Activated naive CD4-positive, alpha-beta T cell treated with anti-CD3 and anti-CD28 coated beads, Interleukin-2, amount 50 U/mL, for 72 hours (primary cell): ENCODE measurements around the gene PDYN. TPM values are rescaled to one million over a fixed set of nuclear protein-coding genes. Genes with fewer than 3 reads are reported as not detected.

ENCODE experiments used
- ATAC-seq, 2 donors: fragments of 150-1000 bp; cut with Tn5 transposase; 2 replicates each; pipeline ENCODE4 v1.10.0; 2021; ENCODE audit warnings: mild to moderate bottlenecking in 2 of 2, moderate library complexity in 2 of 2
- DNase-seq, 2 donors: peaks; one replicate each; pipeline ENCODE4 v3.0.0; 2021 to 2022; ENCODE audit warnings: low spot score in 2 of 2
- H3K27ac Mint-ChIP-seq, 2 donors: one replicate each; pipeline ENCODE4 v1.8.0; 2022; ENCODE audit warnings: mild to moderate bottlenecking in 2 of 2, mixed read lengths in 2 of 2
- H3K36me3 Mint-ChIP-seq, 2 donors: one replicate each; pipeline ENCODE4 v1.8.0; 2022; ENCODE audit warnings: mixed read lengths in 2 of 2
- H3K9me3 Mint-ChIP-seq, 2 donors: one replicate each; pipeline ENCODE4 v1.8.0; 2022; ENCODE audit warnings: mixed read lengths in 2 of 2
- total RNA-seq, 2 donors: library from RNA; stranded (reverse); gene quantifications; one replicate each; pipeline ENCODE4 v1.2.3, GENCODE V29; 2022

PDYN gene
- total RNA-seq, 2 donors from 2014 or later = not detected

DNA sequence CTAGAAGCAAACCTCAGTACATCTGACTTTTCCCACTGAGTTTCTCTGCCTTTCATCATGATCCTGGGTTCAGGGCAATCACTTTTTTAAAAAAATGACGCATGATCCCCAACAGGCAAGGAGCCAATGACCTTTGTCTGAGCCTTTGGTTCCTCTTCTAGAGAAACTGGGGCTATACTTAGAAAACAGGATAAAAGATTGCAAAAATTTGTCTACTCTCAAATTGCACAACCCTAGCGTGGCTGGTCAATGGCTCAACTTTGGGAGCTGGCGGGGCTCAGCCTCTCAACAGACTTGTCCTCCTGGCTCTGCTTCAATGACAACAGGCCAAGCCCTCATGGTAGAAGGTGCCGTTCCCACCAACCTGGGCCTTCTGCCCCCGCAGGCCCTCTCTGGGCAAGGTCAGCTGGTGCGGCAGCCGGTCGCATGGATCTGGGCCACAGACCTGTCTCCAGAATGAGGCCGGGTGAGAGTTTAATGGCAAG is 48.7 kb downstream of the PDYN start:
- DNase-seq (no peak), ATAC-seq (no peak)
- no peaks in the 10 kb centered on the region for H3K36me3 Mint-ChIP-seq
- no peaks in the 10 kb centered on the region for H3K9me3 Mint-ChIP-seq
- no peak overlapping the region for H3K27ac Mint-ChIP-seq

DNA sequence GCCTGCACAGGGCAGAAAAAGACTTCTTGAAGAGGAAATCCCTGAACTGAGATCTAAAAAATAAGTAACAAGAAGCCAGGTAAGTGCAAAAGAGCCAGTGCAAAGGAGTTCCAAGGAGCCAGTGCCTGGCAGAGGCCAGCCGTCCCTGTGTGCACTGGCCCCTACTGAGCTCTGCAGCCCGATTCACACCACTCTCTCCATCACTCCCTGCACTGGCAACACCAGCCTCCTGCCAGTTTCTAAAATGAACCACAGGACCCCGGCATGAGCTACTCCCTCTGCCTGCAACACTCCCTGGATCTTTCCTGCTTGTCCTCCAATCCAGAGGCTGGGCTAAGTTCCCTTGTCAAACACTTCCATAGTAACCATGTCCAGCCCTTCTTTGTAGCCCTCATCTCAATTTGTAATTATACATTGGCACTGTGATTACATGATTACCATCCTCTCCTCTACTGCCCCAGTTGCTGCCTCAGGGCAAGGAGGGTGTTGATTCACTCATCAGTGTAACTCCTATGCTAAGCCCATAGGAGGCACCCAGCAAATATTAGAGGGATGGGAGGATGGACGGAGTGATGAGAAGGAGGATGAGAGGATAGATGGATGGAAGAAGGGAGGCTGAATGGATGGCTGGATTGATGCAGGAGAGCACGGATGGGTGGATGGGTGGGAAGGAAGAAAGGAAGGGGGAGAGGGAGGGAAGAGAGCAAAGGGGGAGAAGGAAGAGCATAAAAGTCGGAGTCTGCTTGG is 49.3 kb downstream of the PDYN start:
- no peak for ATAC-seq
- H3K36me3 Mint-ChIP-seq = no peaks in the 10 kb centered on the region
- no peak overlapping the region for H3K27ac Mint-ChIP-seq
- no peaks in the 10 kb centered on the region for H3K9me3 Mint-ChIP-seq
- DNase-seq = no peak

DNA sequence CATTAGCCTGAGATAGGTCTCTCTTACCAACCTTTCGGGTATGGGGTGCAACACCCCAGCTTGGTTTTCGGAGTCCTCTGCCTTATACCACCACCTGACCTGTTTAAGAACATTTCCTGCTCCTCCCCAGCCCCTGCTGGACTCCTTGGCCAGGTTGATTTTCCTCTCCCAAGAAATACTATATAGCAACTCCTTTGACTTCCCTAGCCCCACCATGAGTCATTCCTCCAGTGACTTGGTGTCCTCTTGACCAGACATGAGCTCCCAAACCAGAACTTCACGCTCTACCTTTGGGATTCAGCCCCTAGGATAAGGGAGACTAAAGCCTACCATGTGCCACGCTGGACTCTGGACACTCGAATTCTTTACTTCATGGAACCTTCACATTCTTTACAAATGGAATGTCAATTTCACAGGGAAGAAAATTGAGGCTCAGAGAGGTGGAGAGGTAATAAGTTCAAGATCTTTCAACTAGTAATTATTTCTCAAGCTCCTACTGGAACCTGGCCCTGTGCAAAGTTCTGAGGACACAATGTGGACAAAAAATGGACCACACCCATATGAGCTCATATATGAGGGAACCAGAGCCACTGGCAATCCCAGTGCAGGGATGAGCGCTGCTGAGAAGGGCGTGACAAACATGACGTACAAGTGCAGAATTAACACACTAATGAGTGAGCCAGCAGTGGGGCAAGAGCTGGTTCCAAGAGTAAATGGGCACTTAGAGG is 50.4 kb downstream of the PDYN start:
- no peaks in the 10 kb centered on the region for H3K9me3 Mint-ChIP-seq
- H3K27ac Mint-ChIP-seq = no peak overlapping the region
- no peak for ATAC-seq
- DNase-seq = no peak
- H3K36me3 Mint-ChIP-seq = no peaks in the 10 kb centered on the region

DNA sequence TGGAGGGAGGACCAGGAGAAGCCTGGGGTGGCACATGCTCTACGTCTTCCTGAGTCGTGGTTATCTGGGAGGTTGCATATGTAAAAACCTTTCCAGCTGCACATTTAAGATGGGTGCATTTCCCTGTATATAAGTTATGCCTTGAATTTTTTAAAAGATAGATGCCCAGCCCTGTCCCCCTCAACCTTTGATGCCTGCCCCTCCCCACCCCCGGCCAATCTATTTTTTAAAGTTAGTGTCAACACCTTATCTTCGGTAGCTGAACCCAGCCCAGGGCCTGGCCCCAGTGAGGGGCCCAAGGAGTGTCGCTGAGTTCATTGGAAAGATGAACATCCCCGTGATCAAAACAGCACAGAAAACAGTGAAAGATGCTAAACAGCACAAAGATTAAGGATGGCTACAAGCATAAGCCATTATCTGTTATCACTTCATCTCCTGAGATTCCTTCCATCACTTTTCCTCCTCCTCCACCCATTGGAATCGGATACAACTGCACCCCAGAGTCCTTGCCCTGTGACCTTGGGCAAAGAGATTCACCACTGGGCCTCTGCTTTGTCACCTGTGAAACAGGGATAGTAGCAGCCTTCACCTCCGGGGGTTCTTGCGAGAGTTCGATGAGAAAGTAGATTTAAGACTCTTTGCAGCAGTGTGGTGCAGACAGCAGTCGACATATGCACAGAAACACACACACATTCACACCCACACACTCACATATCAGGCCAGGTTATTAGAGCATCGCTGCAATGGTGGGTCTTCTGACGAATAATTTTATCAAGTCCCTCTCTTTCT is 51.2 kb downstream of the PDYN start:
- ATAC-seq (no peak), DNase-seq (no peak)
- Mint-ChIP-seq H3K36me3 (no peaks in the 10 kb centered on the region), H3K9me3 (no peaks in the 10 kb centered on the region), H3K27ac (no peak overlapping the region)

- H3K9me3 Mint-ChIP-seq = no peaks in the 10 kb centered on the region
- DNase-seq = no peak
- no peak overlapping the region for H3K27ac Mint-ChIP-seq
- no peak for ATAC-seq
- no peaks in the 10 kb centered on the region for H3K36me3 Mint-ChIP-seq
These were observed 51.8 kb downstream of the PDYN start for GRCh38 chr20:1942061-1942460.

- H3K27ac Mint-ChIP-seq = no peak overlapping the region
- no peak for ATAC-seq
- DNase-seq = no peak
- H3K9me3 Mint-ChIP-seq = no peaks in the 10 kb centered on the region
- no peaks in the 10 kb centered on the region for H3K36me3 Mint-ChIP-seq
These were observed 52.6 kb downstream of the PDYN start for GRCh38 chr20:1941226-1941625.

DNA sequence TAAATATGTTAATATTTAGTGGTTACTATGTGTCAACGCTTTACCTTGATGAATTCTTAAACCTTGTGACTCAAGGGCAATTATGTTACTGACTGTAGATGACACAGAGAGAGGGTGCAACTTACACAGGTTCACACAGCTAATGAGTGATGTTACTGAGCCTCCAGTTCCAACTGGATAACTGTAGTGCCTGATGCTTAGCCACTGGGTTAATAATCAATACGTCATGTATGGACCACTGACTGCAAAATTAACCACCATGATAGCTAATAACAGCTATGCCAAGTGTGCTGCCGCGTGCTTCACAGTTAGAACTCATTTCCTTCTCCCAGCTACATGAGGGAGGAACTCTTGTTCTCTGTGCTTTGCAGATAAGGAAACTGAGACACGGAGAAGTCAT is 53.3 kb downstream of the PDYN start:
- DNase-seq = no peak
- Mint-ChIP-seq H3K36me3 (no peaks in the 10 kb centered on the region), H3K9me3 (no peaks in the 10 kb centered on the region), H3K27ac (no peak overlapping the region)
- no peak for ATAC-seq

- DNase-seq = no peak
- no peak for ATAC-seq
- H3K9me3 Mint-ChIP-seq = no peaks in the 10 kb centered on the region
- no peak overlapping the region for H3K27ac Mint-ChIP-seq
- no peaks in the 10 kb centered on the region for H3K36me3 Mint-ChIP-seq
These were observed 54.6 kb downstream of the PDYN start for GRCh38 chr20:1939270-1939595.

- Mint-ChIP-seq H3K9me3 (no peaks in the 10 kb centered on the region), H3K27ac (no peak overlapping the region), H3K36me3 (no peaks in the 10 kb centered on the region)
- no peak for ATAC-seq
- DNase-seq = no peak
These were observed 55.2 kb downstream of the PDYN start for GRCh38 chr20:1938464-1939269.

DNA sequence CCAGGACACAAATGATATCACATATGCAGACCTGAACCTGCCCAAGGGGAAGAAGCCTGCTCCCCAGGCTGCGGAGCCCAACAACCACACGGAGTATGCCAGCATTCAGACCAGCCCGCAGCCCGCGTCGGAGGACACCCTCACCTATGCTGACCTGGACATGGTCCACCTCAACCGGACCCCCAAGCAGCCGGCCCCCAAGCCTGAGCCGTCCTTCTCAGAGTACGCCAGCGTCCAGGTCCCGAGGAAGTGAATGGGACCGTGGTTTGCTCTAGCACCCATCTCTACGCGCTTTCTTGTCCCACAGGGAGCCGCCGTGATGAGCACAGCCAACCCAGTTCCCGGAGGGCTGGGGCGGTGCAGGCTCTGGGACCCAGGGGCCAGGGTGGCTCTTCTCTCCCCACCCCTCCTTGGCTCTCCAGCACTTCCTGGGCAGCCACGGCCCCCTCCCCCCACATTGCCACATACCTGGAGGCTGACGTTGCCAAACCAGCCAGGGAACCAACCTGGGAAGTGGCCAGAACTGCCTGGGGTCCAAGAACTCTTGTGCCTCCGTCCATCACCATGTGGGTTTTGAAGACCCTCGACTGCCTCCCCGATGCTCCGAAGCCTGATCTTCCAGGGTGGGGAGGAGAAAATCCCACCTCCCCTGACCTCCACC is 56.4 kb downstream of the PDYN start:
- ATAC-seq (no peak), DNase-seq (no peak)
- H3K36me3 Mint-ChIP-seq = no peaks in the 10 kb centered on the region
- H3K9me3 Mint-ChIP-seq = no peaks in the 10 kb centered on the region
- H3K27ac Mint-ChIP-seq = no peak overlapping the region

DNA sequence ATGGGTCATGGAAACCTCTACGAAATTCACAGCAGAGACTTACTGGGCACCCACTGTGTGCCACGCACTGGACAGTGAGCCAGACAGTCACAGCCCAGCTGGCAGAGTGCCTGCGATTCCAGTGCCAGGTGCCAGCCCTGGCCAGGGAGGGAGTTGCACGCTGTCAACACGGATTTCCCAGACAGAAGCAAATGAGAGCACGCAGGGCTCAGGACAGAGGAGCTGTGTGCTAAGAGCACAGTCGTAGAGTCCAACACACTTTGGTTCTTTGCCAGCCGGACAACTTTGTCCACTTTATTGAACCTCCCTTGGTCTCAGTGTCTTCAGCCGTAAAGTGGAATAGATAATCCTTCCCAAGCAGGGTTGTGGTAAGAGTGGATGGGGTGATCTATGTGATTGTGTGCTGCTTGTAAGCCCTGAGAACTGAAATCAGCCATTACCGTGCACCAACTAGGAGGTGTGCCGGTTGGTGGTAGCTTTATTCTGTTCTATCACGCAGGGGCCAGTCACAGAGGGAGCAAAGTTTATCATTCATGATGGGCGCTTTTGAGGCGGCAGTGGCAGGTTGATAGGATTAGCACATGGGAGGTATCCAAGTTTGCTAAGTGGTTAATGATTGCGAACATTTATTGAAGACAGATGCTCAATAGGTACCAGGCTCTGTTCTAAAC is 58.0 kb downstream of the PDYN start:
- ATAC-seq = no peak
- no peak for DNase-seq
- no peaks in the 10 kb centered on the region for H3K36me3 Mint-ChIP-seq
- H3K9me3 Mint-ChIP-seq = no peaks in the 10 kb centered on the region
- no peak overlapping the region for H3K27ac Mint-ChIP-seq

GRCh38 chr20:1934721-1935573 is 58.9 kb downstream of the PDYN start:
- Mint-ChIP-seq H3K9me3 (no peaks in the 10 kb centered on the region), H3K27ac (no peak overlapping the region), H3K36me3 (no peaks in the 10 kb centered on the region)
- ATAC-seq (no peak), DNase-seq (no peak)

- no peaks in the 10 kb centered on the region for H3K36me3 Mint-ChIP-seq
- DNase-seq (no peak), ATAC-seq (no peak)
- H3K27ac Mint-ChIP-seq = no peak overlapping the region
- H3K9me3 Mint-ChIP-seq = no peaks in the 10 kb centered on the region
These were observed 59.7 kb downstream of the PDYN start for GRCh38 chr20:1934156-1934555.

- Mint-ChIP-seq H3K36me3 (no peaks in the 10 kb centered on the region), H3K27ac (no peak overlapping the region), H3K9me3 (no peaks in the 10 kb centered on the region)
- DNase-seq (no peak), ATAC-seq (no peak)
These were observed 60.4 kb downstream of the PDYN start for GRCh38 chr20:1933465-1933870.

- no peak overlapping the region for H3K27ac Mint-ChIP-seq
- H3K9me3 Mint-ChIP-seq = no peaks in the 10 kb centered on the region
- ATAC-seq = no peak
- no peak for DNase-seq
- no peaks in the 10 kb centered on the region for H3K36me3 Mint-ChIP-seq
These were observed 60.9 kb downstream of the PDYN start for GRCh38 chr20:1932971-1933370.
